ENCODE results near the gene UNC119B.

UNC119B gene

GRCh38 chr12:120741476-120742421, 31.5 kb downstream of the UNC119B start:
- no peak for DNase-seq

- no peak for DNase-seq
These were observed 34.8 kb downstream of the UNC119B start for GRCh38 chr12:120744922-120745493.

GRCh38 chr12:120748242-120748641, 38.0 kb downstream of the UNC119B start:
- DNase-seq: no peak

- DNase-seq: no peak
These were observed 39.0 kb downstream of the UNC119B start for GRCh38 chr12:120749256-120749655.

GRCh38 chr12:120750806-120751205, 40.5 kb downstream of the UNC119B start:
- no peak for DNase-seq

GRCh38 chr12:120751389-120751788, 41.1 kb downstream of the UNC119B start:
- no peak for DNase-seq

- DNase-seq: no peak
These were observed 44.5 kb downstream of the UNC119B start for GRCh38 chr12:120754792-120755191.

- DNase-seq: no peak
These were observed 45.0 kb downstream of the UNC119B start for GRCh38 chr12:120755269-120755668.

- no peak for DNase-seq
These were observed 47.0 kb downstream of the UNC119B start for GRCh38 chr12:120757226-120757742.

GRCh38 chr12:120757949-120758348, 47.7 kb downstream of the UNC119B start:
- no peak for DNase-seq

GRCh38 chr12:120758798-120759590, 48.7 kb downstream of the UNC119B start:
- no peak for DNase-seq

GRCh38 chr12:120759591-120760348, 49.5 kb downstream of the UNC119B start:
- DNase-seq: no peak

- DNase-seq: peak; percentile 18
These were observed 50.3 kb downstream of the UNC119B start for GRCh38 chr12:120760349-120761254.

- DNase-seq: no peak
These were observed 51.3 kb downstream of the UNC119B start for GRCh38 chr12:120761519-120761934.

GRCh38 chr12:120762086-120762485, 51.8 kb downstream of the UNC119B start:
- no peak for DNase-seq

- DNase-seq: no peak
These were observed 53.0 kb downstream of the UNC119B start for GRCh38 chr12:120763250-120763649.

- DNase-seq: no peak
These were observed 54.6 kb downstream of the UNC119B start for GRCh38 chr12:120764816-120765215.

GRCh38 chr12:120766566-120766965, 56.3 kb downstream of the UNC119B start:
- no peak for DNase-seq

- no peak for DNase-seq
These were observed 57.1 kb downstream of the UNC119B start for GRCh38 chr12:120767071-120768024.

- DNase-seq: no peak
These were observed 60.8 kb downstream of the UNC119B start for GRCh38 chr12:120771097-120771496.
